Measurements from ENCODE around the gene TTC16. TPM values are rescaled to one million over a fixed set of nuclear protein-coding genes. Genes with fewer than 3 reads are reported as not detected.

The TTC16 gene
- total RNA-seq, 1 experiment from 2014 or later, result not detected

DNA sequence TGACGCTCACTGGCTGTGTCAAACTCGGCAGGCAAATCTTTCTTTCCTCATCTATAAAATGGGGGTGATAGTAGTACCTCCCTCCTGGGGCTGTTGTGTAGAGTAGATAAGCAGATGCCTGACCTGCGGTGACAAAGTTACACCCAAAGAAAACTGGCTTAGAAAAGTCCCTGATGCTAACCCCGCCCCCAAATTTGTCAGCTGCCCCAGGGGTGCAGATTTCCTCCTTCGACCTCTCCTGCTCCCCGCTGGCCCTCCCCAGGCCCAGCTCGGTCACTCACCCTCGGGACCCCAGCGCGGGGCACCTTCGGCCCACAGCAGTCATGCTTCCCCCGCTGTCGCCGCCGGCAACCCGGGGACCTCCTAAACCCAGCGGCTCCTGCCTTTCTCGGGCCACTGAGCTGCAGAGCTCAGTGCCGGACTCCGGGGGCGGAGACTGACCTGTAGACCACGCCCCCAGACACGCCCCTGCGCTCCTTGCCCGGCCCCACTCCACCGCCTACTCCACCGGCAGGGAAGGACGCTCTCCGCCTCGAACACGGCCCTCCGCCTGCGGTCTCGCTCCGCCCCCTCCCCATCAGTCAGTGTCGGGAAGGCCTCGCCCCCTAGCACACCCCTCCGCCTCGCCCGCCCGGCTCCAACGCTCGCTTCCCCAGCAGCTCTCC is 55.2 kb downstream of the TTC16 start:
- Mint-ChIP-seq H3K27ac (no peak overlapping the region), H3K4me1 (peaks cover 32% of the 10 kb centered on the region), H3K36me3 (no peaks in the 10 kb centered on the region), H3K9me3 (no peaks in the 10 kb centered on the region), H3K4me3 (peak overlapping the region; percentile 84), H3K27me3 (ENCODE audit: low read depth) (peaks cover 11% of the 10 kb centered on the region)
- ChIA-PET CTCF (interaction anchor here (0.5 to 3.3 kb wide), 35 partner anchors 8 to 402 kb away, joined by 3 to 54 read pairs (median 4); partner anchors contain the start of genes CDK9, FPGS, ST6GALNAC4 and TOR2A), POLR2A (interaction anchor here (0.6 to 2.1 kb wide), 10 partner anchors 10 to 146 kb away, joined by 3 to 12 read pairs (median 4); partner anchors contain the start of genes CDK9, ST6GALNAC4 and TOR2A)
- ATAC-seq, result peak; percentile 97
- TF ChIP-seq, protein P1, sequence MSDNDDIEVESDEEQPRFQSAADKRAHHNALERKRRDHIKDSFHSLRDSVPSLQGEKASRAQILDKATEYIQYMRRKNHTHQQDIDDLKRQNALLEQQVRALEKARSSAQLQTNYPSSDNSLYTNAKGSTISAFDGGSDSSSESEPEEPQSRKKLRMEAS (CRISPR knock-in tag; IDR thresholded peaks at IDR 0.05), result peak; percentile 60; the same call in 1 of the 2 replicates
- TF ChIP-seq FOXK1 (CRISPR knock-in tag; IDR thresholded peaks at IDR 0.05), result peak; percentile 22; the same call in 1 of the 2 replicates
- TF ChIP-seq, protein P2, sequence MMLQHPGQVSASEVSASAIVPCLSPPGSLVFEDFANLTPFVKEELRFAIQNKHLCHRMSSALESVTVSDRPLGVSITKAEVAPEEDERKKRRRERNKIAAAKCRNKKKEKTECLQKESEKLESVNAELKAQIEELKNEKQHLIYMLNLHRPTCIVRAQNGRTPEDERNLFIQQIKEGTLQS (CRISPR knock-in tag; conservative IDR thresholded peaks at IDR 0.05), result no peak
- TF ChIP-seq SP1 (CRISPR knock-in tag; conservative IDR thresholded peaks at IDR 0.05), result peak; percentile 96
- peak; percentile 100 for DNase-seq (ENCODE audit: low spot score)

- Mint-ChIP-seq H3K27ac (peak overlapping the region; percentile 28; the same call in 1 of the 2 replicates), H3K27me3 (ENCODE audit: low read depth) (peaks cover 7% of the 10 kb centered on the region)
- CTCF ChIA-PET, result interaction anchor here (0.5 to 3.3 kb wide), 35 partner anchors 8 to 403 kb away, joined by 3 to 54 read pairs (median 4); partner anchors contain the start of genes CDK9, FPGS, ST6GALNAC4 and TOR2A
These were observed 55.8 kb downstream of the TTC16 start for GRCh38 chr9:127771570-127772189.

DNA sequence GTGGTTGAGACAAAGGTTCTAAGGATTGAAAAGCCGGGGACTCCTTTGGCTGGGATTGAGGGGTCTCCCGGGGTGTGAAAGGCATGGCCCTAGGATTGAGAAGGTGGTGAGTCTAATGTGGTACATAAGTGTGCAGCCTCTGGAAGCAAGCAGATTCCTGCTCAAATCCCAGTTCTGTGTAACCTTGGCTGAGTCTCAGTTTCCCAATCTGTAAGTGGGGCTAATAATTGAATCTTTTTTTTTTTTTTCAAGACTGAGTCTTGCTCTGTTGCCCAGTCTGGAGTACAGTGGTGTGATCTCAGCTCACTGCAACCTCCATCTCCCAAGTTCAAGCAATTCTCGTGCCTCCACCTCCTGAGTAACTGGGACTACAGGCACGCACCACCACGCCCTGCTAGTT is 56.7 kb downstream of the TTC16 start:
- Mint-ChIP-seq H3K4me1 (peaks cover 33% of the 10 kb centered on the region), H3K4me3 (no peak overlapping the region), H3K9me3 (no peaks in the 10 kb centered on the region), H3K36me3 (no peaks in the 10 kb centered on the region), H3K27ac (no peak overlapping the region), H3K27me3 (ENCODE audit: low read depth) (peaks cover 7% of the 10 kb centered on the region)
- ChIA-PET CTCF (interaction anchor here (3.2 kb wide), 1 partner anchor 38 kb away, joined by 54 read pairs; the partner anchor contains the start of gene TOR2A), POLR2A (interaction anchor here (0.6 to 2.1 kb wide), 2 partner anchors 10 to 30 kb away, joined by 3 to 12 read pairs; no protein-coding TSS in a partner anchor)
- ATAC-seq (no peak), DNase-seq (ENCODE audit: low spot score) (no peak)
- TF ChIP-seq ATF1 (CRISPR knock-in tag; IDR thresholded peaks at IDR 0.05) (no peak), PREB (CRISPR knock-in tag; IDR thresholded peaks at IDR 0.05; ENCODE audit: borderline replicate concordance) (no peak), EMX1 (CRISPR knock-in tag; IDR thresholded peaks at IDR 0.05) (no peak), HMGA2 (CRISPR knock-in tag; IDR thresholded peaks at IDR 0.05) (no peak), ELF4 (CRISPR knock-in tag; IDR thresholded peaks at IDR 0.05; ENCODE audit: low read depth) (no peak), ZMAT4 (CRISPR knock-in tag; IDR thresholded peaks at IDR 0.05) (no peak), MXD4 (CRISPR knock-in tag; IDR thresholded peaks at IDR 0.05; ENCODE audit: borderline replicate concordance) (no peak), ZNF512 (CRISPR knock-in tag; IDR thresholded peaks at IDR 0.05; ENCODE audit: borderline replicate concordance) (no peak), ESRRA (CRISPR knock-in tag; IDR thresholded peaks at IDR 0.05; ENCODE audit: borderline replicate concordance) (no peak), ZNF263 (CRISPR knock-in tag; IDR thresholded peaks at IDR 0.05; ENCODE audit: low read depth) (no peak), USF2 (CRISPR knock-in tag; IDR thresholded peaks at IDR 0.05) (no peak)
- TF ChIP-seq, protein P3, sequence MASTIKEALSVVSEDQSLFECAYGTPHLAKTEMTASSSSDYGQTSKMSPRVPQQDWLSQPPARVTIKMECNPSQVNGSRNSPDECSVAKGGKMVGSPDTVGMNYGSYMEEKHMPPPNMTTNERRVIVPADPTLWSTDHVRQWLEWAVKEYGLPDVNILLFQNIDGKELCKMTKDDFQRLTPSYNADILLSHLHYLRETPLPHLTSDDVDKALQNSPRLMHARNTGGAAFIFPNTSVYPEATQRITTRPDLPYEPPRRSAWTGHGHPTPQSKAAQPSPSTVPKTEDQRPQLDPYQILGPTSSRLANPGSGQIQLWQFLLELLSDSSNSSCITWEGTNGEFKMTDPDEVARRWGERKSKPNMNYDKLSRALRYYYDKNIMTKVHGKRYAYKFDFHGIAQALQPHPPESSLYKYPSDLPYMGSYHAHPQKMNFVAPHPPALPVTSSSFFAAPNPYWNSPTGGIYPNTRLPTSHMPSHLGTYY (CRISPR knock-in tag; IDR thresholded peaks at IDR 0.05), result no peak
- TF ChIP-seq, protein P4, sequence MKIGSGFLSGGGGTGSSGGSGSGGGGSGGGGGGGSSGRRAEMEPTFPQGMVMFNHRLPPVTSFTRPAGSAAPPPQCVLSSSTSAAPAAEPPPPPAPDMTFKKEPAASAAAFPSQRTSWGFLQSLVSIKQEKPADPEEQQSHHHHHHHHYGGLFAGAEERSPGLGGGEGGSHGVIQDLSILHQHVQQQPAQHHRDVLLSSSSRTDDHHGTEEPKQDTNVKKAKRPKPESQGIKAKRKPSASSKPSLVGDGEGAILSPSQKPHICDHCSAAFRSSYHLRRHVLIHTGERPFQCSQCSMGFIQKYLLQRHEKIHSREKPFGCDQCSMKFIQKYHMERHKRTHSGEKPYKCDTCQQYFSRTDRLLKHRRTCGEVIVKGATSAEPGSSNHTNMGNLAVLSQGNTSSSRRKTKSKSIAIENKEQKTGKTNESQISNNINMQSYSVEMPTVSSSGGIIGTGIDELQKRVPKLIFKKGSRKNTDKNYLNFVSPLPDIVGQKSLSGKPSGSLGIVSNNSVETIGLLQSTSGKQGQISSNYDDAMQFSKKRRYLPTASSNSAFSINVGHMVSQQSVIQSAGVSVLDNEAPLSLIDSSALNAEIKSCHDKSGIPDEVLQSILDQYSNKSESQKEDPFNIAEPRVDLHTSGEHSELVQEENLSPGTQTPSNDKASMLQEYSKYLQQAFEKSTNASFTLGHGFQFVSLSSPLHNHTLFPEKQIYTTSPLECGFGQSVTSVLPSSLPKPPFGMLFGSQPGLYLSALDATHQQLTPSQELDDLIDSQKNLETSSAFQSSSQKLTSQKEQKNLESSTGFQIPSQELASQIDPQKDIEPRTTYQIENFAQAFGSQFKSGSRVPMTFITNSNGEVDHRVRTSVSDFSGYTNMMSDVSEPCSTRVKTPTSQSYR (CRISPR knock-in tag; IDR thresholded peaks at IDR 0.05), result no peak

More at GRCh38 chr9:127771570-127772189, 55.8 kb downstream of the TTC16 start:
- ATAC-seq (no peak), DNase-seq (ENCODE audit: low spot score) (no peak)
- POLR2A ChIA-PET, result interaction anchor here (0.6 to 2.1 kb wide), 10 partner anchors 11 to 145 kb away, joined by 3 to 12 read pairs (median 4); partner anchors contain the start of genes CDK9, ST6GALNAC4 and TOR2A
- Mint-ChIP-seq H3K9me3 (no peaks in the 10 kb centered on the region), H3K36me3 (no peaks in the 10 kb centered on the region), H3K4me1 (peaks cover 39% of the 10 kb centered on the region), H3K4me3 (peak overlapping the region; percentile 84)
- TF ChIP-seq TP53 (CRISPR knock-in tag; IDR thresholded peaks at IDR 0.05), result no peak
- TF ChIP-seq, protein P5, sequence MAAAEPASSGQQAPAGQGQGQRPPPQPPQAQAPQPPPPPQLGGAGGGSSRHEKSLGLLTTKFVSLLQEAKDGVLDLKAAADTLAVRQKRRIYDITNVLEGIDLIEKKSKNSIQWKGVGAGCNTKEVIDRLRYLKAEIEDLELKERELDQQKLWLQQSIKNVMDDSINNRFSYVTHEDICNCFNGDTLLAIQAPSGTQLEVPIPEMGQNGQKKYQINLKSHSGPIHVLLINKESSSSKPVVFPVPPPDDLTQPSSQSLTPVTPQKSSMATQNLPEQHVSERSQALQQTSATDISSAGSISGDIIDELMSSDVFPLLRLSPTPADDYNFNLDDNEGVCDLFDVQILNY (CRISPR knock-in tag; IDR thresholded peaks at IDR 0.05), result peak; percentile 31; the same call in 1 of the 2 replicates
